ENCODE measurements around the gene TNFRSF18. TPM values are rescaled to one million over a fixed set of nuclear protein-coding genes. Genes with fewer than 3 reads are reported as not detected.

TNFRSF18 gene
- total RNA-seq, result under 1 TPM in 2 of 4 donors, not detected in 2; 0.49 to 0.67 TPM

GRCh38 chr1:1206376-1206965 is at the start of gene TNFRSF18:
Gene TNFRSF18, minus strand, starts transcription at chr1:1206592. Its CDS starts 21 bp downstream, at chr1:1206571.
- Histone ChIP-seq H3K4me3 (replicated peaks in 1 of 3) (peak within 1 kb of the TSS in 1 of 3 donors; percentile 11), H3K36me3 (no peaks in the 10 kb centered on the region), H3K27ac (no peak within 1 kb of the TSS), H3K27me3 (no peaks in the 10 kb centered on the region), H3K9me3 (no peaks in the 10 kb centered on the region), H3K4me1 (peaks cover 6 to 12% of the 10 kb centered on the region in 2 donors)
- intact Hi-C loops (cut with DNase I), result no loop called here
- peak; percentile 50 to 51 for DNase-seq
- 5 to 37% methylated on average over 5 to 21 of the region's 49 CpGs for WGBS, 2 donors
- TF ChIP-seq, protein P1, sequence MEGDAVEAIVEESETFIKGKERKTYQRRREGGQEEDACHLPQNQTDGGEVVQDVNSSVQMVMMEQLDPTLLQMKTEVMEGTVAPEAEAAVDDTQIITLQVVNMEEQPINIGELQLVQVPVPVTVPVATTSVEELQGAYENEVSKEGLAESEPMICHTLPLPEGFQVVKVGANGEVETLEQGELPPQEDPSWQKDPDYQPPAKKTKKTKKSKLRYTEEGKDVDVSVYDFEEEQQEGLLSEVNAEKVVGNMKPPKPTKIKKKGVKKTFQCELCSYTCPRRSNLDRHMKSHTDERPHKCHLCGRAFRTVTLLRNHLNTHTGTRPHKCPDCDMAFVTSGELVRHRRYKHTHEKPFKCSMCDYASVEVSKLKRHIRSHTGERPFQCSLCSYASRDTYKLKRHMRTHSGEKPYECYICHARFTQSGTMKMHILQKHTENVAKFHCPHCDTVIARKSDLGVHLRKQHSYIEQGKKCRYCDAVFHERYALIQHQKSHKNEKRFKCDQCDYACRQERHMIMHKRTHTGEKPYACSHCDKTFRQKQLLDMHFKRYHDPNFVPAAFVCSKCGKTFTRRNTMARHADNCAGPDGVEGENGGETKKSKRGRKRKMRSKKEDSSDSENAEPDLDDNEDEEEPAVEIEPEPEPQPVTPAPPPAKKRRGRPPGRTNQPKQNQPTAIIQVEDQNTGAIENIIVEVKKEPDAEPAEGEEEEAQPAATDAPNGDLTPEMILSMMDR (IDR thresholded peaks at IDR 0.05), result no peak
- no peak for TF ChIP-seq POLR2A (IDR thresholded peaks at IDR 0.05)

DNA sequence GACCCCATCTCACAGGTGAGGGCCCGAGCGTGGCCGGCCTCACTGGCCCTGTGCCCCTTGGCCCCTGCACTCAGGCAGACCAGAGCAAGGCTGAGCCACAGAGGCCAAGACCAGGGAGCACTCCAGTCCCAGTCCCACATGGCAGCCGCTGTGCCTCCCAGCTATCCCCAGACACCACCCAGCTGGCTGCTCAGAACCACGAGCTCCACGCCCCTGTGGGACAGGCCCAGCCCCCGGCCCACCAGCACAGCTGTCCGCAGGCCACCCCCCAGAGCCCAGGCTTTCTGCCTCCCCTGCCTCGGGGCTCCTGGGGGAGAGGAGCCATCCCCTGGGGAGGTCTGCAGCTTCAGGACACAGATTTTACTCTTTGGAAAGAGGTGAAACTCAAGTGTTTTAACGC is 49.2 kb upstream of the TNFRSF18 start:
- 95 to 96% methylated on average over 9 to 10 of the region's 10 CpGs for WGBS, 2 donors
- no peak for TF ChIP-seq POLR2A (IDR thresholded peaks at IDR 0.05)
- TF ChIP-seq, protein P1 (IDR thresholded peaks at IDR 0.05), result no peak
- H3K9me3 ChIP-seq, result no peaks in the 10 kb centered on the region
- intact Hi-C loops (cut with DNase I), result no loop called here
- H3K4me3 ChIP-seq (replicated peaks in 1 of 3), result no peak overlapping the region
- H3K27me3 ChIP-seq, result no peaks in the 10 kb centered on the region
- DNase-seq, result no peak
- H3K27ac ChIP-seq, result no peak overlapping the region
- H3K4me1 ChIP-seq, result no peaks in the 10 kb centered on the region
- peaks cover 26 to 32% of the 10 kb centered on the region in 2 donors for H3K36me3 ChIP-seq

DNA sequence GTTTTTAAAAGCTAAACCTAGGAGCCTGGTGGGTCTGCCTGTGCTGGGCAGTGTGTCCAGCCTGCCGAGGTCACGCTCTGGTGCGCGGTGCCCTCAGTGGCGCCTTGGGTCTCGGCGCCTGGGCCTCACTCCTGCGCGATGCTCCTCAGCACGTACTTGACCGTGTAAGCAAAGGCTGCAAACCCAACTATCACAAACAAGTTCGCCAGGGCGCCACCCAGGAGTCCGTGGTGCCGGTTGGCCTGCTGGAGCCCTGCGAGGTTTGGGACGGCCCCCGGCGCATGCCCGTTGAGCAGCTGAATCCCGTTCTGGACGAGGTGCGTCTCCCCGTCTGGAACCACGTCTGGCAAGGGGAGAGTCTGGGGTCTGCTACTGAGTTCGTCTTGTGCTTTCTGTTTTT is 48.7 kb upstream of the TNFRSF18 start:
- Histone ChIP-seq H3K27ac (no peak overlapping the region), H3K4me1 (no peaks in the 10 kb centered on the region), H3K9me3 (no peaks in the 10 kb centered on the region), H3K27me3 (no peaks in the 10 kb centered on the region), H3K36me3 (peaks cover 25 to 28% of the 10 kb centered on the region in 2 donors), H3K4me3 (replicated peaks in 1 of 3) (no peak overlapping the region)
- TF ChIP-seq, protein P1 (IDR thresholded peaks at IDR 0.05), result no peak
- TF ChIP-seq POLR2A (IDR thresholded peaks at IDR 0.05), result no peak
- intact Hi-C loops (cut with DNase I), result no loop called here
- 94 to 95% methylated on average over 26 of the region's 26 CpGs for WGBS, 2 donors
- DNase-seq, result no peak

DNA sequence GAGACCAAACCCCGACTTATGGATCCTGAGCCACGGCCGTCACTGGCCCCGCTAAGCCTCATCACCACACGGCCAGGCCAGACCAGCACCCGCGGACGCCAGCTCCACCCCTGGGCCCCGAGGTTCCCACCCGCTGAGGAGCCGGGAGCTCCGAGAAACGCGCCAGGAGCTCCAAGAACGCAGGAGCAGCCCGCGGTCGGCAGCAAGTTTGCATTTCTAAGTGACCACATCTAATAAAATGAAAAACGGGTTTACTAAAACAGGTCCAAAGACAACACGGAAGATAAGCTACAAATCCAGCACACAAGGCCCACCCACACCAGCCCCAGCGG is 48.2 kb upstream of the TNFRSF18 start:
- WGBS, 2 donors, result 91 to 98% methylated on average over 9 to 21 of the region's 21 CpGs
- no peak for DNase-seq
- no peaks in the 10 kb centered on the region for H3K4me1 ChIP-seq
- no peak overlapping the region for H3K27ac ChIP-seq
- H3K27me3 ChIP-seq, result no peaks in the 10 kb centered on the region
- H3K4me3 ChIP-seq (replicated peaks in 1 of 3), result no peak overlapping the region
- H3K36me3 ChIP-seq, result peaks cover 25 to 28% of the 10 kb centered on the region in 2 donors
- no peaks in the 10 kb centered on the region for H3K9me3 ChIP-seq
- intact Hi-C loops (cut with DNase I), result no loop called here
- TF ChIP-seq, protein P1 (IDR thresholded peaks at IDR 0.05), result no peak
- TF ChIP-seq POLR2A (IDR thresholded peaks at IDR 0.05), result no peak

GRCh38 chr1:1253972-1254666 is 47.7 kb upstream of the TNFRSF18 start:
- DNase-seq, result no peak
- TF ChIP-seq POLR2A (IDR thresholded peaks at IDR 0.05), result no peak
- TF ChIP-seq, protein P1 (IDR thresholded peaks at IDR 0.05), result no peak
- intact Hi-C loops (cut with DNase I), result no loop called here
- Histone ChIP-seq H3K27me3 (no peaks in the 10 kb centered on the region), H3K4me1 (no peaks in the 10 kb centered on the region), H3K36me3 (peaks cover 25 to 28% of the 10 kb centered on the region in 2 donors), H3K27ac (no peak overlapping the region), H3K9me3 (no peaks in the 10 kb centered on the region), H3K4me3 (replicated peaks in 1 of 3) (no peak overlapping the region)
- 95 to 97% methylated on average over 36 to 41 of the region's 50 CpGs for WGBS, 2 donors

All from thyroid gland (tissue), 4 donors.